Transverse colon (tissue), 4 donors: Measurements from ENCODE around the gene CHAMP1. TPM values are rescaled to one million over a fixed set of nuclear protein-coding genes. Genes with fewer than 3 reads are reported as not detected.

Experiments used
- DNase-seq: peaks from one replicate; pipeline ENCODE4 v3.0.0-alpha.2; 2019
- H3K27ac ChIP-seq, 4 donors: fragments of 200-600 bp; sonication (generic); 2 replicates each; pipeline ENCODE4 v1.5.1; 2016 to 2018; ENCODE audit warnings: inconsistent platforms in 4 of 4
- H3K27me3 ChIP-seq: fragments of 200-600 bp; sonication (generic); 2 replicates; pipeline ENCODE4 v1.5.1; 2017; ENCODE audit warnings: inconsistent platforms
- H3K36me3 ChIP-seq, 4 donors: fragments of 200-600 bp; sonication (generic); 2 replicates each; pipeline ENCODE4 v1.5.1; 2017 to 2019; ENCODE audit warnings: inconsistent platforms in 4 of 4
- H3K4me1 ChIP-seq, 4 donors: fragments of 200-600 bp; sonication (generic); 2 replicates each; pipeline ENCODE4 v1.5.1; 2017 to 2020; ENCODE audit warnings: inconsistent platforms in 4 of 4
- H3K4me3 ChIP-seq, 4 donors: fragments of 200-600 bp; sonication (generic); 1 replicate in 1 of 4; 2 replicates in 3 of 4; pipeline versions ENCODE4 v1.5.1 to v1.6.1; 2017 to 2019; ENCODE audit warnings: inconsistent platforms in 4 of 4
- H3K9me3 ChIP-seq, 2 donors: fragments of 200-600 bp; sonication (generic); 2 replicates each; pipeline ENCODE4 v1.5.1; 2017 to 2019; ENCODE audit warnings: inconsistent platforms in 2 of 2
- CTCF ChIP-seq, 5 experiments: fragments of 200-600 bp in 3 of 5; fragments of 450-650 bp in 2 of 5; sonication (generic) in 3 of 5; IDR thresholded peaks; 1 replicate in 2 of 5; 2 replicates in 3 of 5; pipeline ENCODE4 v1.5.1; 2016 to 2017; ENCODE audit warnings: antibody characterized with exemption in 5 of 5, inconsistent platforms in 3 of 5, mild to moderate bottlenecking in 2 of 5, moderate library complexity in 1 of 5
- EP300 ChIP-seq: sonication (generic); formaldehyde crosslinking; IDR thresholded peaks from one replicate; pipeline ENCODE4 v1.6.1; 2017; ENCODE audit warnings: antibody characterized with exemption, low read depth
- POLR2A ChIP-seq: fragments of 450-650 bp; IDR thresholded peaks from one replicate; pipeline ENCODE4 v1.6.1; 2016; ENCODE audit warnings: antibody characterized with exemption, mild to moderate bottlenecking, moderate library complexity
- POLR2AphosphoS5 ChIP-seq, 3 donors: sonication (generic); formaldehyde crosslinking; IDR thresholded peaks; one replicate each; pipeline ENCODE4 v1.6.1; 2016; ENCODE audit warnings: antibody characterized with exemption in 3 of 3
- WGBS, 2 donors: methylation state at CpG; one replicate each; pipeline ENCODE4 v1.1.5; 2018; ENCODE audit warnings: low coverage in 1 of 2; 5-methylcytosine and 5-hydroxymethylcytosine counted together
- in situ Hi-C, 4 donors: fragments of 200-750 bp; cut with MboI; loops; one replicate each; pipeline versions ENCODE4 v1.15.0 to v1.15.1; 2017; ENCODE audit warnings: low sequenced_read_pairs in 3 of 4, low pct_ligation_motif_present in 1 of 4, low pct_unique_long_range_greater_than_20kb in 1 of 4
- intact Hi-C: fragments of 100-400 bp; cut with DNase I; formaldehyde crosslinking; loops from one replicate; pipeline ENCODE4 v1.15.1; 2023; ENCODE audit warnings: low total_unique reads
- total RNA-seq, 4 donors: library from RNA; depleted of rRNA; stranded (reverse); fragments of >200 nt; gene quantifications; one replicate each; pipeline ENCODE4 v1.1.0, GENCODE V29; 2016

CHAMP1 gene
- total RNA-seq, 4 donors from 2014 or later: 3.4 to 57.2 (median 20.0) TPM

GRCh38 chr13:114279758-114280355 lies 34.4 kb upstream of the CHAMP1 start:
- H3K27me3 ChIP-seq: no peaks in the 10 kb centered on the region
- H3K4me1 ChIP-seq: peaks cover 13 to 29% (median 17%) of the 10 kb centered on the region in 4 donors
- TF ChIP-seq POLR2AphosphoS5 (IDR thresholded peaks at IDR 0.05) (no peak), CTCF (IDR thresholded peaks at IDR 0.05) (no peak), POLR2A (no peak), EP300 (no peak)
- intact Hi-C loops: no loop called here
- H3K4me3 ChIP-seq: no peak overlapping the region
- no peaks in the 10 kb centered on the region for H3K9me3 ChIP-seq
- peak overlapping the region; percentile 94 to 99 (median 98) for H3K27ac ChIP-seq
- in situ Hi-C loops: no loop called here
- 92 to 95% methylated on average over 2 of the region's 2 CpGs for WGBS, 2 donors
- peaks cover 0 to 6% (median 0%) of the 10 kb centered on the region in 4 donors for H3K36me3 ChIP-seq
- no peak for DNase-seq

- TF ChIP-seq POLR2AphosphoS5 (IDR thresholded peaks at IDR 0.05) (peak; percentile 62 to 91 (median 86)), CTCF (IDR thresholded peaks at IDR 0.05) (no peak), POLR2A (peak; percentile 82)
- intact Hi-C loops: no loop called here
- Histone ChIP-seq H3K4me3 (peak within 1 kb of the TSS; percentile 77 to 89 (median 80)), H3K27me3 (no peaks in the 10 kb centered on the region), H3K27ac (peak within 1 kb of the TSS; percentile 94 to 99 (median 98)), H3K4me1 (peaks cover 13 to 29% (median 17%) of the 10 kb centered on the region in 4 donors), H3K9me3 (no peaks in the 10 kb centered on the region), H3K36me3 (peaks cover 0 to 7% (median 0%) of the 10 kb centered on the region in 4 donors)
- DNase-seq: peak; percentile 91
- in situ Hi-C loops: no loop called here
- WGBS, 2 donors: 0% methylated on average over 47 of the region's 89 CpGs; no CpG with 5 or more reads in 1 of the 2 donors
Measured at GRCh38 chr13:114281351-114282040, 32.8 kb upstream of the CHAMP1 start, which contains the start of gene UPF3A. Gene UPF3A (plus strand): TSS chr13:114281601. CDS start chr13:114281640, 39 bp downstream.

- Histone ChIP-seq H3K4me3 (peak overlapping the region; percentile 71 to 89 (median 80)), H3K36me3 (peaks cover 0 to 13% (median under 1%) of the 10 kb centered on the region in 4 donors), H3K9me3 (no peaks in the 10 kb centered on the region), H3K27me3 (no peaks in the 10 kb centered on the region), H3K4me1 (peaks cover 13 to 29% (median 17%) of the 10 kb centered on the region in 4 donors), H3K27ac (peak overlapping the region; percentile 94 to 99 (median 98))
- WGBS, 2 donors: 0% methylated on average over 42 of the region's 50 CpGs; no CpG with 5 or more reads in 1 of the 2 donors
- in situ Hi-C loops (no loop called here), intact Hi-C loops (no loop called here)
- DNase-seq: peak; percentile 44
- TF ChIP-seq EP300 (no peak), POLR2AphosphoS5 (IDR thresholded peaks at IDR 0.05) (peak; percentile 56 to 84 (median 67)), POLR2A (peak; percentile 58)
Measured at GRCh38 chr13:114282041-114282670, 32.1 kb upstream of the CHAMP1 start.

- DNase-seq: no peak
- Histone ChIP-seq H3K27ac (no peak overlapping the region), H3K27me3 (no peaks in the 10 kb centered on the region), H3K4me1 (peaks cover 13 to 29% (median 17%) of the 10 kb centered on the region in 4 donors), H3K9me3 (no peaks in the 10 kb centered on the region), H3K36me3 (peaks cover 0 to 22% (median 8%) of the 10 kb centered on the region in 4 donors), H3K4me3 (no peak overlapping the region)
- in situ Hi-C loops (no loop called here), intact Hi-C loops (no loop called here)
- WGBS, 2 donors: 64 to 72% methylated on average over 3 of the region's 3 CpGs
- no peak for TF ChIP-seq EP300
Measured at GRCh38 chr13:114283576-114283975, 30.7 kb upstream of the CHAMP1 start.

GRCh38 chr13:114284680-114285079 lies 29.6 kb upstream of the CHAMP1 start:
- Histone ChIP-seq H3K4me3 (no peak overlapping the region), H3K27me3 (no peaks in the 10 kb centered on the region), H3K27ac (no peak overlapping the region), H3K36me3 (peaks cover 0 to 22% (median 8%) of the 10 kb centered on the region in 4 donors), H3K4me1 (peaks cover 13 to 27% (median 17%) of the 10 kb centered on the region in 4 donors), H3K9me3 (no peaks in the 10 kb centered on the region)
- no peak for DNase-seq
- 94 to 96% methylated on average over 5 to 8 of the region's 8 CpGs for WGBS, 2 donors
- TF ChIP-seq CTCF (IDR thresholded peaks at IDR 0.05) (no peak), POLR2A (no peak), EP300 (no peak), POLR2AphosphoS5 (IDR thresholded peaks at IDR 0.05) (no peak)
- intact Hi-C loops (no loop called here), in situ Hi-C loops (no loop called here)
